ENCODE results near the gene HOXD10. TPM values are rescaled to one million over a fixed set of nuclear protein-coding genes. Genes with fewer than 3 reads are reported as not detected.

HOXD10 gene
- total RNA-seq, 2 experiments from 2014 or later: not detected

DNA sequence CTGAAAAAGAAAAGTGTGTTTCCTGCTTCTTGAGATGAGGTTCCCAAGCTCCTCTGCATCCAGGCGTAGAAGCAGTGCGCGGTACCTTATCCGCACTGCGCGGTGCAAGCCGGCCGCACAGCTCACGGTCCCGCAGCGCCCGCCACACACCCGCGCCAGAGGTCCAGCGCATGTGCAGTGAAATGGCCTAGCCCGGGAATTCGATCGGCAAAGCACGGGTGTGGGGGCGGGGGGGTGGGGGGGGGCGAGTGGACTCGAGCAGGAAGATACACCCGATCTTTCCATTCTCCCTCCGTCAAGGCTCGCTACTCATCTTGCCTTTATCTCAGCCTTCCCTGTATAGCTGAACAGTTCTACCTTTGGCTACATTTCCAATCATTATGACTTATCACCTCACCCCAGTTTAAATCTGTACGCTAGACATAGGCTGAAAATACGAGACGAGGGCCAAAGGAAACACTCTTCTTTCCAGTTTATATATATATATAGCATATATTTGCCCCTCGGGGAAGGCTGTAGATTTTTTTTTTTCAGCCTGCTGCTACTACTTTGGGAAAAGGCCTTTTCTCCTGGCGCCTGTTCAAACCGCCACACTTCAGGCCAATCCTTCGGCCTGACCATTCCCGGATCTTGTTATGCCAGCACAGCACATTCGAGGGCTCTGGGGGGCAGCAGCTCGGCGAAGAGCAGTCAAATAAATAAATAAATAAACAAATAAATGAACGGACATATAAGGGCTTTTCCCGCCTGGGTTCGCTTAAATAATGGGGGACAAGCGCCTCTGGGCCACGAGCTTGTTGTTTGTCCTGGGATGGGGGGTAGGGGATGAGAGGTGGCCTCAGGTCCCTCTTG is 23.3 kb downstream of the HOXD10 start:
- H3K27me3 Mint-ChIP-seq: peaks cover 95% of the 10 kb centered on the region
- Histone ChIP-seq H3K4me3 (ENCODE audit: low read length) (peak overlapping the region; percentile 29), H3K36me3 (ENCODE audit: insufficient read depth, low read length) (no peaks in the 10 kb centered on the region), H3K27ac (ENCODE audit: low read depth in 1 of 2, low read length in 2 of 2) (no peak overlapping the region), H3K9me3 (ENCODE audit: control insufficient read depth in 1 of 2, insufficient read depth in 1 of 2, low read length in 2 of 2) (peaks cover 14 to 45% of the 10 kb centered on the region in 2 experiments), H3K27me3 (ENCODE audit: control insufficient read depth in 1 of 2, insufficient read depth in 2 of 2, low read length in 2 of 2) (peaks cover 85 to 98% of the 10 kb centered on the region in 2 experiments), H3K4me1 (ENCODE audit: insufficient read depth, low read length) (peaks cover 36% of the 10 kb centered on the region)
- intact Hi-C loops (cut with DNase I, micrococcal nuclease): loop anchor here (5.0 to 10.0 kb wide), 2 partner anchors 317 to 1275 kb away; no protein-coding TSS in a partner anchor
- ChIA-PET POLR2A (interaction anchor here (0.6 to 1.2 kb wide), 5 partner anchors 13 to 713 kb away, joined by 3 read pairs; no protein-coding TSS in a partner anchor), CTCF (interaction anchor here (0.7 to 1.1 kb wide), 3 partner anchors 13 to 315 kb away, joined by 3 read pairs; no protein-coding TSS in a partner anchor)
- H3K9me3 Mint-ChIP-seq: peaks cover 4% of the 10 kb centered on the region
- DNase-seq (no peak), ATAC-seq (ENCODE audit: poor library complexity) (no peak)
- TF ChIP-seq, protein P1, sequence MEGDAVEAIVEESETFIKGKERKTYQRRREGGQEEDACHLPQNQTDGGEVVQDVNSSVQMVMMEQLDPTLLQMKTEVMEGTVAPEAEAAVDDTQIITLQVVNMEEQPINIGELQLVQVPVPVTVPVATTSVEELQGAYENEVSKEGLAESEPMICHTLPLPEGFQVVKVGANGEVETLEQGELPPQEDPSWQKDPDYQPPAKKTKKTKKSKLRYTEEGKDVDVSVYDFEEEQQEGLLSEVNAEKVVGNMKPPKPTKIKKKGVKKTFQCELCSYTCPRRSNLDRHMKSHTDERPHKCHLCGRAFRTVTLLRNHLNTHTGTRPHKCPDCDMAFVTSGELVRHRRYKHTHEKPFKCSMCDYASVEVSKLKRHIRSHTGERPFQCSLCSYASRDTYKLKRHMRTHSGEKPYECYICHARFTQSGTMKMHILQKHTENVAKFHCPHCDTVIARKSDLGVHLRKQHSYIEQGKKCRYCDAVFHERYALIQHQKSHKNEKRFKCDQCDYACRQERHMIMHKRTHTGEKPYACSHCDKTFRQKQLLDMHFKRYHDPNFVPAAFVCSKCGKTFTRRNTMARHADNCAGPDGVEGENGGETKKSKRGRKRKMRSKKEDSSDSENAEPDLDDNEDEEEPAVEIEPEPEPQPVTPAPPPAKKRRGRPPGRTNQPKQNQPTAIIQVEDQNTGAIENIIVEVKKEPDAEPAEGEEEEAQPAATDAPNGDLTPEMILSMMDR (IDR thresholded peaks at IDR 0.05): no peak
- H3K36me3 Mint-ChIP-seq (ENCODE audit: low read depth): peaks cover 3% of the 10 kb centered on the region
- H3K4me1 Mint-ChIP-seq (ENCODE audit: low read depth): peaks cover 41% of the 10 kb centered on the region
- H3K4me3 Mint-ChIP-seq: peak overlapping the region; percentile 18
- H3K27ac Mint-ChIP-seq: no peak overlapping the region

DNA sequence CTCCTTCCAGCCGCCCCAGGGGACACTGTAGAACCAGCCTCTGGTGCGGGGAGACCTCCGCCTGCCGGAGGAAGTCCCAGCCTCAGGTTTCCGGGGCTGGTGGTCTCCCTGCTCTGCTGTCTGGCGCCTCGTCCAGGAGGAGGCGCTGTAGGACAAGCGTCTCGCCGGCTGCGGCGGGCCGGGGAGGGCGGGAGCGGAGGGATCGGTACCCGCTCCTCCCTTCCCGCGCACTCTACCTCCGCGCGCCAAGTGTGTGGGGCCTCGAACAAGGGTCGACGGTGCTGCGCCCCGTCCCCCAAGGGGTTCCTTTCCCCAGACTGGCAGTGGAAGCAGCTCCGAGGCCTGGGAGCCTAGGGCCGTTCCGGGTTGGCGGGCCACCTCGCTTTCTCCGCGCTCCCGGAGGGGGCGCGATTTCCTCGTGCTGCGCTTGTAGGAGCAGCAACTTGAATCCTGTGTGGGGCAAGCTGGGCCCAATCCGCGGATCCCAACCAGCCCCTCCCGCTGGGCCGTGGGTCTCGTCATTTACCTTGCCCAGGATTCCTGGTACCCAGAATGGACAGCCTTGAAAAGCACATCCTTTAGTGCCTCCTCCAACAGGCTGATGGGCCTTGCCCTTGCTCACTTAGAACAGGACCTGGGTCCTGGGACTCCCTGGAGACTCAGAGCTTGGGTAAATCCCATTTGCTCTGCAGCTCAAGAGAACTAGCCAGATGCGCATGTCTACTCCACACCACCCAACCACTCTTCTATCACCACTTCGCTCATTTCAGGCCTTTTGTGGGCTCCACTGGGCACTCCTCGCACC is 24.1 kb downstream of the HOXD10 start:
- ATAC-seq (ENCODE audit: poor library complexity) (peak; percentile 88), DNase-seq (peak; percentile 15 to 79 (median 50))
- H3K27me3 Mint-ChIP-seq: peaks cover 95% of the 10 kb centered on the region
- Histone ChIP-seq H3K4me1 (ENCODE audit: insufficient read depth, low read length) (peaks cover 35% of the 10 kb centered on the region), H3K4me3 (ENCODE audit: low read length) (peak overlapping the region; percentile 29), H3K27me3 (ENCODE audit: control insufficient read depth in 1 of 2, insufficient read depth in 2 of 2, low read length in 2 of 2) (peaks cover 85 to 98% of the 10 kb centered on the region in 2 experiments), H3K27ac (ENCODE audit: low read depth in 1 of 2, low read length in 2 of 2) (no peak overlapping the region), H3K9me3 (ENCODE audit: control insufficient read depth in 1 of 2, insufficient read depth in 1 of 2, low read length in 2 of 2) (peaks cover 14 to 44% of the 10 kb centered on the region in 2 experiments), H3K36me3 (ENCODE audit: insufficient read depth, low read length) (no peaks in the 10 kb centered on the region)
- ChIA-PET POLR2A (interaction anchor here (0.6 to 1.1 kb wide), 3 partner anchors 14 to 712 kb away, joined by 3 read pairs; no protein-coding TSS in a partner anchor), CTCF (interaction anchor here (0.9 to 1.0 kb wide), 2 partner anchors 14 to 314 kb away, joined by 3 read pairs; no protein-coding TSS in a partner anchor)
- peaks cover 35% of the 10 kb centered on the region for H3K4me1 Mint-ChIP-seq (ENCODE audit: low read depth)
- no peak overlapping the region for H3K27ac Mint-ChIP-seq
- peaks cover 4% of the 10 kb centered on the region for H3K9me3 Mint-ChIP-seq
- peaks cover 3% of the 10 kb centered on the region for H3K36me3 Mint-ChIP-seq (ENCODE audit: low read depth)
- TF ChIP-seq, protein P1 (IDR thresholded peaks at IDR 0.05): peak; percentile 35
- intact Hi-C loops (cut with DNase I, micrococcal nuclease): loop anchor here (5.0 kb wide), 1 partner anchor 317 kb away; no protein-coding TSS in a partner anchor
- H3K4me3 Mint-ChIP-seq: peak overlapping the region; percentile 39

DNA sequence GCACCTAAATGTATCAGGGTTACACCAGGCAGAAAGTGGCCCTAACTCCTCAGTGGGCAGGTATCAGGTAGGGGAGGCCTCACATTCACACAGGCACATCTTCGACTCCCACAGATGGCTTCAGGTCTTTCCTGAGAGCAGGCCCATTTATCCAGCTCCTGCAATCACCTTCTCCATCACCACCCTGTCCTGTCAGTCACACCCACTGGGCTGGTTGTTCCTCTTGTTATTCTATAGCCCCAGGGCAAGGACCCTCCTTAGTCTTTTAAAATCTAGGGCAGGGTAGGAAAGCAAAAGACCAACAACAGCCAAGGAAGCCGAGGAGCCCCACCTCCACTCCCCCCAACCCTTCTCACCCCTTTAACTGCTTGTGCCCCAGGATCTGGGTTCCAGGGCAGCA is 25.7 kb downstream of the HOXD10 start:
- Mint-ChIP-seq H3K4me1 (ENCODE audit: low read depth) (peaks cover 27% of the 10 kb centered on the region), H3K27ac (no peak overlapping the region), H3K27me3 (peaks cover 97% of the 10 kb centered on the region), H3K36me3 (ENCODE audit: low read depth) (peaks cover 3% of the 10 kb centered on the region), H3K9me3 (peaks cover 4% of the 10 kb centered on the region), H3K4me3 (no peak overlapping the region)
- ChIA-PET CTCF (no interaction called here), POLR2A (no interaction called here)
- ATAC-seq (ENCODE audit: poor library complexity) (no peak), DNase-seq (no peak)
- TF ChIP-seq, protein P1 (IDR thresholded peaks at IDR 0.05): no peak
- intact Hi-C loops (cut with DNase I, micrococcal nuclease): loop anchor here (5.0 kb wide), 1 partner anchor 315 kb away; no protein-coding TSS in a partner anchor
- Histone ChIP-seq H3K27ac (ENCODE audit: low read depth in 1 of 2, low read length in 2 of 2) (no peak overlapping the region), H3K27me3 (ENCODE audit: control insufficient read depth in 1 of 2, insufficient read depth in 2 of 2, low read length in 2 of 2) (peaks cover 86 to 98% of the 10 kb centered on the region in 2 experiments), H3K36me3 (ENCODE audit: insufficient read depth, low read length) (no peaks in the 10 kb centered on the region), H3K4me3 (ENCODE audit: low read length) (no peak overlapping the region), H3K4me1 (ENCODE audit: insufficient read depth, low read length) (peaks cover 21% of the 10 kb centered on the region), H3K9me3 (ENCODE audit: control insufficient read depth in 1 of 2, insufficient read depth in 1 of 2, low read length in 2 of 2) (peaks cover 14 to 35% of the 10 kb centered on the region in 2 experiments)
